GM15510 (cell line): ENCODE results near the gene ABCF3.

Experiments
- POLR2A ChIP-seq: IDR thresholded peaks from 3 replicates; pipeline ENCODE4 v1.6.1; 2011; ENCODE audit warnings: borderline replicate concordance; ENCODE audit not compliant: insufficient read length; ENCODE audit errors: extremely low read depth

ABCF3 gene

DNA sequence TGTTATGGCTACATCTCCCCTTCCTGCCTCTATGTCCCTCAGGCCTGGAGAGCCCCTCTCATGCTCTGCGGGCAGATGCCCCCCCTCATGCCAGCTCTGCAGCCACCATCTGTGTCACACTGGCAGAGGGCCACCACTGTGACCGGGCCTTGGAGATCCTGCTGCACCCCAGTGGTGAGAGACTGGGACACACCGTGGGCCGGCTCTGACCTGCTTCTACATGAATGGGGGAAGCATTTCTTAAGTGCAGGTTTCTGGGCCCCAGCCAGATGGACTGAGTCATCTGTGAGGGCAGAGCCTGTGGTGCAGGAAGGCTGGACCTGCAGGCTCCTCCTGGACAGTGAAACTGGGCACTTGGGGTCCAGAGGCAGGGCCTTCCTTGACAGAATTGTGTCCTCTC is 48.2 kb downstream of the ABCF3 start:
- no peak for TF ChIP-seq POLR2A

DNA sequence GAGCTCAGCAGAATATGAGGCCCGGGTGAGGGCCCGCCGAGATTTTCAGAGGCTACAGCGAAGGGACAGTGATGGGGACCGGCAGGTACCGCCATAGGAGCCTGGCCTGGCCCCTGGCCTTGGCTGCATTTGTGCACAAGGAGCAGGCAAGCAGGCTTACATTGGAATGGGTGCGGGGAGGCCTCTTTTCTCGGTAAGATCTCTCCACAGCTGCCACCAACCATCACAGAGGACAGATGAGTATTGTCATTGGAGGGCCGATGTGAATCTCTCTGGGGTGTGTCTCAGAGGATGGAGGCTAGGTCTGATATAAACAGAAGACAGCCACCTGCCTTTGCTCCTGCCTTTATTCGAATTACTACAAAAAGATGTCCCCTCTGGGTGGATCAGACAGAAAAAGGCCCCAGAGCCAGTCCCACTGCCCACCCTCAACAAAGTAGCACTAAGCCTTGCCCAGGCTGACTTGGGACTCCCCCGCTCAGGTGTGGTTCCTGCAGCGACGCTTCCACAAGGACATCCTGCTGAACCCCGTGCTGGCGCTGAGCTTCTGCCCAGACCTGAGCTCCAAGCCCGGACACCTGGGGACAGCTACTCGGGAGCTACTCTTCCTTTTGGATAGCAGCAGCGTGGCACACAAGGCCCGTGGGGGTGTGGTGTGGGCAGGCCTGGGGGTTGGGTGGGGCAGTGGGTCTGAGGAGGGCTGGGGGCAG is 48.8 kb downstream of the ABCF3 start:
- no peak for TF ChIP-seq POLR2A

DNA sequence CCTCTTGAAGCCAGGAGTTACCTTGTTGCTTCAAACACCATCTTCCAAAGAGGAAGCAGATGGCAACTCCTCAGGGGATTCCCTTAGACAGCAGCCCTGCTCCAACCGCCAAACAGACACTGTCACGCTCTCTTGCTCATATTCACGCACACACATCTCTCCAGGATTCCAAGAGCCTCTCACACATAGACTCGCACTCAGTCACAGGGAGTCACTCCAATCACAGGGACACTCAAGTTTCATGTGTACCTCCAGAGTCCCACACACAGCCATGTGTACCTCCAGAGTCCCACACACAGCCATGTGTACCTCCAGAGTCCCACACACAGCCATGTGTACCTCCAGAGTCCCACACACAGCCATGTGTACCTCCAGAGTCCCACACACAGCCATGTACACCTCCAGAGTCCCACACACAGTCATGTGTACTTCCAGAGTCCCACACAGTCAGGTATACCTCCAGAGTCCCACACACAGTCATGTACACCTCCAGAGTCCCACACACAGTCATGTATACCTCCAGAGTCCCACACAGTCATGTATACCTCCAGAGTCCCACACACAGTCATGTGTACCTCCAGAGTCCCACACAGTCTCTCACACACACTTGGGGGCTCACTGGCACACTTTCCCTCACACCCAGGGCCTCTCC is 49.5 kb downstream of the ABCF3 start:
- TF ChIP-seq POLR2A = no peak

DNA sequence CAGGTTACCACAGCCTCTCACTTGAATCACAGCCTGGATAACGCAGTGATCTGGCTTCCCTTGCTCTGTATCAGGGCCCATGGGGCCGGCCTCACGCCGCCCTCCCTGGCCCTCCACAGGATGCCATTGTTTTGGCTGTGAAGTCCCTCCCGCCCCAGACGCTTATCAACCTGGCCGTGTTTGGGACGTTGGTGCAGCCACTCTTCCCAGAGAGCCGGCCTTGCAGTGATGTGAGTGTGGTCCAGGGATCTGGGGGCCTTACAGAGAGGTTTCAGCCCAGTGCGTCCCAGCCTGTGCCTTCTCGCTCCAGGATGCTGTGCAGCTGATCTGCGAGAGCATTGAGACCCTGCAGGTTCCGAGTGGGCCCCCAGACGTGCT is 50.0 kb downstream of the ABCF3 start:
- no peak for TF ChIP-seq POLR2A

DNA sequence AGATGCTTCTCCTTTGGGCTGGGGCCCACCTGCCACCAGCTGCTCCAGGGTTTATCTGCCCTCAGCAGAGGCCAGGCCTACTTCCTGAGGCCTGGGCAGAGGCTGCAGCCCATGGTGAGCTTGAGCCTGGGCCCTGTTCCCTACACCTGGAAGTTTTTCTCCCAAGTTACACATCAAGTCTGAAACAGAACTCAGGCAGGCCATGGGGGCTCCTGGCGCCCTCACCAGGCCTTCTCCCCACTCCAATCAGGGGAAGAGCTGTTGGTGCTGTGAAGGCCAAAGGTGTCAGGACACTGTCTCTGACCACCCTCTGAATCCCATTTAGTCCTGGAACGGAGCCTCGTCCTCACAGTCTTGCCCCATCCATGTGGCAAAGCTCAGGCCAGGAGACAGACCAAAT is 50.6 kb downstream of the ABCF3 start:
- no peak for TF ChIP-seq POLR2A

DNA sequence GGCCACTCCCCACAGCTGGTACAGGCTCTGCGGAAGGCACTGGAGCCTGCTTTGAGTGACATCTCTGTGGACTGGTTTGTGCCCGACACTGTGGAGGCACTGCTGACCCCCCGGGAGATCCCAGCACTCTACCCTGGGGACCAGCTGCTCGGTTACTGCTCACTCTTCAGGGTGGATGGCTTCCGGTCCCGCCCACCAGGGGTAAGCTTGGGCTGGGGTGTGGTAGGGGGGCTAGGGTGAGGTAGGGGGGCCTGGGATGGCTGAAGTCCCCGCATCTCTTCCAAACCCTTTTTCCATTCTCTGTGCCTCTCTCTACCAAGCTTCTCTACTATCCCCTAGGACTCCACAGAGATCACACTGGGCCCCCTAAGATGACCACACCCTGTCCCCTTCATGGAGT is 51.2 kb downstream of the ABCF3 start:
- no peak for TF ChIP-seq POLR2A

DNA sequence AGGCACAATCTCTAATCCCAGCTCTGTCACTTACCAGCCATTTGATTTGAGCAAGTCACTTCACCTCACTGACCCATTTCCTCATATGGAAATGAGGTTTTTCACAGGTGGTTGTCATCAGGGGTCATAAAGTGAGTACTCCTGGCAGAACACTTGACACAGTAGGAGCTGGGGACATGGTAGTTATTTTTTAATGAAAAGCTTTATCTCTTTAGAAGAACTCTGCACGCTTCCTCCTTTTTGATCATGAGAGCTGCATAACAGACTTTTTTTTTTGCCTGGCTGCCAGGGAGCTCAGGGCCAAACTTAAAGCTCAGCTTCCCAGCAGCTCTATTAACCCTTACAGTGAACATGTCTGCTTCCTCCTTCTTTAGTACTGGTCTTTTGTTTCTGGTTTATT is 51.8 kb downstream of the ABCF3 start:
- TF ChIP-seq POLR2A = no peak

DNA sequence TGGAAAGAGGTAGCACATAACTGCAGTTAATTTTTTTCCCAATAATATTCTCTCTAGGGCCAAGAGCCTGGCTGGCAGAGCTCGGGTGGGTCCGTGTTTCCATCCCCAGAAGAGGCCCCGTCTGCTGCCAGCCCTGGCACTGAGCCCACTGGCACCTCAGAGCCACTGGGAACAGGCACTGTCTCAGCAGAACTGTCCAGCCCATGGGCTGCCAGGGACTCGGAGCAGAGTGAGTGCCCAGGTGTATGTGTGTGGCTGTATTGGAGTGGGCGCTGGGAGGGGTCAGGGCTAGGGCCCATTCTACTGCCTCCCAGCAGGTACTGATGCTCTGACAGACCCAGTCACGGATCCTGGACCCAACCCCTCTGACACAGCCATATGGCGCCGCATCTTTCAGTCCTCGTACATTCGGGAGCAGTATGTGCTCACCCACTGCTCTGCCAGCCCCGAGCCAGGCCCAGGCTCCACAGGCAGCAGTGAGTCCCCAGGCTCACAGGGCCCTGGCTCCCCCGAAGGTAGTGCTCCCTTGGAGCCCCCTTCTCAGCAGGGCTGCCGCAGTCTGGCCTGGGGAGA is 52.3 kb downstream of the ABCF3 start:
- no peak for TF ChIP-seq POLR2A

DNA sequence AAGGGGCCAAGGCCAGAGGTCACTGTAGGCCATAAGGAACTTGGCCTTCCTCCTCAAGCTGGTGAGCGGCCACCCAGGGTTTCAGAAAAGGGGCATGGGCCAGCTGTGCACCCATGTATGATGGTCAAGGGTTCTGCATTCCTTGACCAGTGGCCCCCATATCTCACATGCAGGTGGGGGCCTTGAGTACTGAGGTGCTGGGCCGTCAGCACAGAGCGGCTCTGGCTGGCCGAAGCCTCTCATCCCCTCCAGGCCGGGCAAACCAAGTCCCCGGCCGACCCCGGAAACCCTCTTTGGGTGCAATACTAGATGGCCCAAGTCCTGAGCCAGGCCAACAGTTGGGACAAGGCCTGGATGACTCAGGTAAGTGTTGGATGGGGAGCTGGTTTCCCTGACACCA is 53.2 kb downstream of the ABCF3 start:
- TF ChIP-seq POLR2A = no peak

DNA sequence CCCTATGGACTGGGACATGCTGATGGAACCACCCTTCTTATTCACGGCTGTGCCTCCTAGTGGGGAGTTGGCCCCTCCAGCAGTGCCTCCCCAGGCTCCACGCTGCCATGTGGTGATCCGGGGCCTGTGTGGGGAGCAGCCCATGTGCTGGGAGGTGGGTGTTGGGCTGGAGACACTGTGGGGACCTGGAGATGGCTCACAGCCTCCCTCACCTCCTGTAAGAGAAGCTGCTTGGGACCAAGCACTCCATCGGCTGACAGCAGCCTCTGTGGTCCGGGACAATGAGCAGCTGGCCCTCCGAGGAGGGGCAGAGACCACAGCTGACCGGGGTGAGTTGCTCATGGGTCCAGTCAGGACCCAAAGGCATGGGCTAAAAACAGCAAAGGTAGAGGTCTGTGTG is 53.7 kb downstream of the ABCF3 start:
- no peak for TF ChIP-seq POLR2A

DNA sequence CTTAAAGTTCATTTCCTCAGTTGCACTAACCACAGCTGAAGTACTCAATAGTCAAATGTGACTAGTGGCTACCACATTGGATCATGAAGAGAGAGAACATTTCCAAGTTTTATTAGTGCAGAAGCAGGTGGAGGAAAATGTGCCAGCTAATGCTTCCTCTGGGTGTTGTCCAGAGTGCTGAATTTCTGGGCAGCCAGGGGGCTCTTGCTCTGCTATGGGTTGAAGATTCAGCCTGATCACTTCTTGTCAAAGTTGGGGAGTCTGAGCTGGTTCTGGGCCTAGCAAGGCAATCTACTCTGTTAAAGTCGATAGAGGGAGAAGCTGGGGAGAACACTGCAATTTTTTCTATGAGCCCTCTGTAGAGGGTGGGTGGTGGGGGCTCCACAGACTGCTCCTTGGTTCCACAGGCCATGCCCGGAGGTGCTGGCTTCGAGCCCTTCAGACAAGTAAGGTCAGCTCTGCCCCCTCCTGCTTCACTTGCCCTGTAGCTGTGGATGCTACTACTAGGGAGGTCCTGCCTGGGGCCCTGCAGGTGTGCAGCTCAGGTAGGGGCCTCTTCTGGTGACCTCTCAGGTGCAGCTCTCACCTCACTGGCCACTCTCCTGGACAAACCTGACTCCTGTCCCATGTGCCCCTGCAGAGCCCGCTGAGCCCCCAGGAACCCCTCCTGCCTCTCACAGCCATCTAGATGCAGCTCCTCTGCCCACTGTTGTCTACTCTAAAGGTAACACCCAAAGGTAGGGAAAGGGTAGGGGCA is 54.6 kb downstream of the ABCF3 start:
- TF ChIP-seq POLR2A = no peak

DNA sequence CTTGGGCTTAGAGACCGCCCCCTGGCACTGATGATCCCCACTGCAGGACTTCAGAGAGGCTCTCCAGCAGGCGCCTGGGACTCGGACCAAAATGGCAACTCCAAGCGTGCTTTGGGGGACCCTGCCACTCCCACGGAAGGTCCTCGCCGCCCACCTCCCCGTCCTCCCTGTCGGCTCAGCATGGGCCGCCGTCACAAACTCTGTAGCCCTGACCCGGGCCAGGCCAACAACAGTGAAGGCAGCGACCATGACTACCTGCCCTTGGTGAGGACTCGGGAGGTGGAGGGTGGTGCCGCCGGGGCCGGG is 55.1 kb downstream of the ABCF3 start:
- TF ChIP-seq POLR2A = no peak

DNA sequence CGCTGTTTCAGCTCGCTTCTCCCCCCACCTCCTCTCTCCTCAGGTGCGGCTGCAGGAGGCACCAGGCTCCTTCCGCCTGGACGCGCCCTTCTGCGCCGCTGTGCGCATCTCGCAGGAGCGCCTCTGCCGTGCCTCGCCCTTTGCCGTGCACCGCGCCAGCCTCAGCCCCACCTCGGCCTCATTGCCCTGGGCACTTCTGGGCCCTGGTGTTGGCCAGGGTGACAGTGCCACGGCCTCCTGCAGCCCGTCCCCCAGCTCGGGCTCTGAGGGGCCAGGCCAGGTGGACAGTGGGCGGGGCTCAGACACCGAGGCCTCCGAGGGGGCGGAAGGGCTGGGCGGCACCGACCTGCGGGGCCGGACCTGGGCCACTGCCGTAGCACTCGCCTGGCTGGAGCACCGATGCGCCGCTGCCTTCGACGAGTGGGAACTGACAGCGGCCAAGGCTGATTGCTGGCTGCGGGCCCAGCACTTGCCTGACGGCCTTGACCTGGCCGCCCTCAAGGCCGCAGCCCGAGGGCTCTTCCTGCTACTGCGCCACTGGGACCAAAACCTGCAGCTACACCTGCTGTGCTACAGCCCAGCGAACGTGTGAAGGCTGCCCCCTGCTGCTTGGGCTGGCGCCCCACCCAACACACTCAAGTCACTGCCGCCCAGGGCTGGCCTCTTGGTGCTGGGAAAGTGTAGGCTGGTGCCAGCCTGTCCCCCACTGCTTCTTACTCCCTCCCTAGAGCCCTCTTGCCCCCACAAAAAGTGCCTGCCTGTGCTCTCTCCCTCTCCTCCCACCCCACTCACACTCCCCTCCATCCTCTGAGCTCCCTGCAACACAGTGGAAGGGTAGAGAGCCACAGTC is 55.7 kb downstream of the ABCF3 start:
- no peak for TF ChIP-seq POLR2A

DNA sequence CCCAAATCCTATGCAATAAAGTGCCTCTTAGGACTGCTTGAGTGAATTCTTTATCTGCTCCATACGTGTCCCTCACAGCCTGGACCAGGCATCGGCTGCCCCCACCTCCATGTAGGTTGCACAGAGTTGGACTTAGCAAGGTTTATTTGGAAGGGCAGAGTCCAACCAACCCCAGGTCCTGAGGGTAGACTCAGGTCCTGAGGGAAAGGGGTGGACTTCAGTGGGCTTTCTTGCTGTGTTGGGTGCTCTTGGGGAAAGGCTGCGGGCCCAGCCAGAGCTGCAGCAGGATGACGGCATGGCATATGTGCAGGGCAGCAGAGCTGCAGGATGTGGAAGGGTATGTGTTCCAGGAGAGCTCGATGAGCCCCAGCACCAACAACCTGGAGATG is 56.3 kb downstream of the ABCF3 start:
- no peak for TF ChIP-seq POLR2A
